Peyer's patch (tissue), 4 donors: ENCODE data around the gene LENEP.

Source experiments
- POLR2A ChIP-seq, 2 donors: fragments of 450-650 bp; IDR thresholded peaks; one replicate each; pipeline ENCODE4 v1.5.1; 2017; ENCODE audit warnings: antibody characterized with exemption in 2 of 2, mild to moderate bottlenecking in 2 of 2, moderate library complexity in 2 of 2
- TF ChIP-seq, protein P1 (sequence below), 6 experiments: fragments of 450-650 bp in 4 of 6; fragments of 200-600 bp in 2 of 6; sonication (generic) in 1 of 6; IDR thresholded peaks; one replicate each; pipeline ENCODE4 v1.5.1; 2017 to 2019; ENCODE audit warnings: antibody characterized with exemption in 6 of 6, mild to moderate bottlenecking in 3 of 6, moderate library complexity in 1 of 6

DNA sequence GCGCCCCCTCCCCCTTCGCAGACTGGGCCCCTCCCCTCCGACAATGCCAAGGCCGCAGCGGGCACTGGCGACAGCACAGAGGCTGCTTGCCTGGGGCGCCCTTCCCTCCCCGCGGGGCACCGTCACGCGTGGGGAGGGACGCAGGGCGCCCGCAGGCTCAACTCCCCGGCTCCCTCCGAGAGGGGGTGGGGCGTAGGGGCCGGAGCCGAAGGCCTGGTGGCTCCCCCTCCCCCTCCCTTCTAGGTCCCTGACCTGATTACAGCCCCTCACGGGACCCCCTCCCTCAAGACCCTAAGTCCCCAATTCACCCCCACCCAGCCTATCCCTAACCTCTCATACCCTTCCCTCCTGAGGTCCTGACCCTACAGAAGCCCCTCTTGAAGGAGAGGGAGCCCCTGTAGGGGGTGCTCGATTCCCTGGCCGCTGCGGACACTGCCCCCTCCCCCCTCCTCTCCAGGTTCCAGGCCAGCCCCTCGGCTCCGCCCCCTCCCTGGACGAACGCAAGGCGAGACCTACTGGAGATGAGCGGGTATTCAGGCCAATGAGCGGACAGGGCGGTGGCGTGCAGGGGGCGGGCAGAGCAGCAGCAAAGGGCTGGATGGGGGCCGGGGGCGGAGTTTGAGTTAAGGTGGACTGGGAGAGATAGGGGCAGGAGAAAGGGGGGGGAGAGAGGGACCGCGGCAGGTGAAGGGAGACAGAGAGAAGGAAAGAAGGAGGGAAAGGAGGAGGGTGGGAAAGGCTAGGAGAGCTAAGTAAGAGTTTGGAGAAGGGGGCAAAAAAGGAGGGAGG lies 8.5 kb downstream of the LENEP start:
- peak; percentile 52 to 88 for TF ChIP-seq POLR2A (IDR thresholded peaks at IDR 0.05)
- TF ChIP-seq, protein P1, sequence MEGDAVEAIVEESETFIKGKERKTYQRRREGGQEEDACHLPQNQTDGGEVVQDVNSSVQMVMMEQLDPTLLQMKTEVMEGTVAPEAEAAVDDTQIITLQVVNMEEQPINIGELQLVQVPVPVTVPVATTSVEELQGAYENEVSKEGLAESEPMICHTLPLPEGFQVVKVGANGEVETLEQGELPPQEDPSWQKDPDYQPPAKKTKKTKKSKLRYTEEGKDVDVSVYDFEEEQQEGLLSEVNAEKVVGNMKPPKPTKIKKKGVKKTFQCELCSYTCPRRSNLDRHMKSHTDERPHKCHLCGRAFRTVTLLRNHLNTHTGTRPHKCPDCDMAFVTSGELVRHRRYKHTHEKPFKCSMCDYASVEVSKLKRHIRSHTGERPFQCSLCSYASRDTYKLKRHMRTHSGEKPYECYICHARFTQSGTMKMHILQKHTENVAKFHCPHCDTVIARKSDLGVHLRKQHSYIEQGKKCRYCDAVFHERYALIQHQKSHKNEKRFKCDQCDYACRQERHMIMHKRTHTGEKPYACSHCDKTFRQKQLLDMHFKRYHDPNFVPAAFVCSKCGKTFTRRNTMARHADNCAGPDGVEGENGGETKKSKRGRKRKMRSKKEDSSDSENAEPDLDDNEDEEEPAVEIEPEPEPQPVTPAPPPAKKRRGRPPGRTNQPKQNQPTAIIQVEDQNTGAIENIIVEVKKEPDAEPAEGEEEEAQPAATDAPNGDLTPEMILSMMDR (IDR thresholded peaks at IDR 0.05): peak in 5 of 6 experiments; percentile 5 to 27 (median 24)
